ENCODE data around the gene FAM174C.

DNA sequence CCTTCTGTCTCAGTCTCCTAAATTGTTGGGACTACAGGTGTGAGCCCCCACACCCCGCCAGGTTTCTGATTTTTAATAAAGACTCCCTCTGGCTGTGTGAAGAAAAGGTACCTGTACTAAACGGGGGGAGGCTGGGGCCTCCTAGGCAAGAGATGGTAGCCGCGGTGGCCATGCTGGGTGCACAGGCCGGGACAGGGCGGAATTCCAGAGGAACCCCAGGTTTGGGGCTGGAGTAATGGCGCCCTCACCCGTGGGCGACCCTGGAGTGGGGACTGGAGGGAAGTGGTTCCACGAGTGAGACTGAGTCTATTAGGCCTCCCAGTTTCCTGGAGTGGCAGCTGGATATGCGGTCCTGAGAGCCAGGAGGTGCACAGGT, 35.9 kb upstream of the FAM174C start:
- no peak for TF ChIP-seq POLR2A (IDR thresholded peaks at IDR 0.05)
- TF ChIP-seq, protein P1, sequence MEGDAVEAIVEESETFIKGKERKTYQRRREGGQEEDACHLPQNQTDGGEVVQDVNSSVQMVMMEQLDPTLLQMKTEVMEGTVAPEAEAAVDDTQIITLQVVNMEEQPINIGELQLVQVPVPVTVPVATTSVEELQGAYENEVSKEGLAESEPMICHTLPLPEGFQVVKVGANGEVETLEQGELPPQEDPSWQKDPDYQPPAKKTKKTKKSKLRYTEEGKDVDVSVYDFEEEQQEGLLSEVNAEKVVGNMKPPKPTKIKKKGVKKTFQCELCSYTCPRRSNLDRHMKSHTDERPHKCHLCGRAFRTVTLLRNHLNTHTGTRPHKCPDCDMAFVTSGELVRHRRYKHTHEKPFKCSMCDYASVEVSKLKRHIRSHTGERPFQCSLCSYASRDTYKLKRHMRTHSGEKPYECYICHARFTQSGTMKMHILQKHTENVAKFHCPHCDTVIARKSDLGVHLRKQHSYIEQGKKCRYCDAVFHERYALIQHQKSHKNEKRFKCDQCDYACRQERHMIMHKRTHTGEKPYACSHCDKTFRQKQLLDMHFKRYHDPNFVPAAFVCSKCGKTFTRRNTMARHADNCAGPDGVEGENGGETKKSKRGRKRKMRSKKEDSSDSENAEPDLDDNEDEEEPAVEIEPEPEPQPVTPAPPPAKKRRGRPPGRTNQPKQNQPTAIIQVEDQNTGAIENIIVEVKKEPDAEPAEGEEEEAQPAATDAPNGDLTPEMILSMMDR (IDR thresholded peaks at IDR 0.05), result no peak
